ENCODE measurements around the gene UNC45B.

UNC45B gene

GRCh38 chr17:35155246-35155645 is 7.6 kb downstream of the UNC45B start:
- Histone ChIP-seq H3K27ac (ENCODE audit: low read depth, low read length) (no peak overlapping the region), H3K27me3 (ENCODE audit: control insufficient read depth in 1 of 2, insufficient read depth in 2 of 2, low read length in 2 of 2) (no peaks in the 10 kb centered on the region), H3K4me3 (ENCODE audit: low read depth in 1 of 2, low read length in 2 of 2) (no peak overlapping the region), H3K9me3 (ENCODE audit: control insufficient read depth in 1 of 2, low read length in 2 of 2) (no peaks in the 10 kb centered on the region), H3K36me3 (ENCODE audit: control insufficient read depth in 1 of 2, insufficient read depth in 2 of 2, low read length in 2 of 2) (no peaks in the 10 kb centered on the region), H3K4me1 (ENCODE audit: control insufficient read depth in 1 of 2, insufficient read depth in 2 of 2, low read length in 2 of 2) (no peaks in the 10 kb centered on the region), H3K9ac (ENCODE audit: low read depth in 1 of 2, low read length in 2 of 2) (no peak overlapping the region)

- H3K27me3 ChIP-seq (ENCODE audit: control insufficient read depth in 1 of 2, insufficient read depth in 2 of 2, low read length in 2 of 2): no peaks in the 10 kb centered on the region
- no peak overlapping the region for H3K9ac ChIP-seq (ENCODE audit: low read depth in 1 of 2, low read length in 2 of 2)
- H3K27ac ChIP-seq (ENCODE audit: low read depth, low read length): no peak overlapping the region
- H3K4me3 ChIP-seq (ENCODE audit: low read depth in 1 of 2, low read length in 2 of 2): no peak overlapping the region
- H3K9me3 ChIP-seq (ENCODE audit: control insufficient read depth in 1 of 2, low read length in 2 of 2): no peaks in the 10 kb centered on the region
- H3K4me1 ChIP-seq (ENCODE audit: control insufficient read depth in 1 of 2, insufficient read depth in 2 of 2, low read length in 2 of 2): no peaks in the 10 kb centered on the region
- no peaks in the 10 kb centered on the region for H3K36me3 ChIP-seq (ENCODE audit: control insufficient read depth in 1 of 2, insufficient read depth in 2 of 2, low read length in 2 of 2)
Observed at GRCh38 chr17:35159940-35160339, 12.3 kb downstream of the UNC45B start.

- H3K4me3 ChIP-seq (ENCODE audit: low read depth in 1 of 2, low read length in 2 of 2): no peak overlapping the region
- no peaks in the 10 kb centered on the region for H3K36me3 ChIP-seq (ENCODE audit: control insufficient read depth in 1 of 2, insufficient read depth in 2 of 2, low read length in 2 of 2)
- no peaks in the 10 kb centered on the region for H3K9me3 ChIP-seq (ENCODE audit: control insufficient read depth in 1 of 2, low read length in 2 of 2)
- no peak overlapping the region for H3K27ac ChIP-seq (ENCODE audit: low read depth, low read length)
- no peaks in the 10 kb centered on the region for H3K27me3 ChIP-seq (ENCODE audit: control insufficient read depth in 1 of 2, insufficient read depth in 2 of 2, low read length in 2 of 2)
- H3K4me1 ChIP-seq (ENCODE audit: control insufficient read depth in 1 of 2, insufficient read depth in 2 of 2, low read length in 2 of 2): no peaks in the 10 kb centered on the region
- H3K9ac ChIP-seq (ENCODE audit: low read depth in 1 of 2, low read length in 2 of 2): no peak overlapping the region
Observed at GRCh38 chr17:35160354-35161201, 13.0 kb downstream of the UNC45B start.

GRCh38 chr17:35161281-35161761 is 13.7 kb downstream of the UNC45B start:
- Histone ChIP-seq H3K27ac (ENCODE audit: low read depth, low read length) (no peak overlapping the region), H3K27me3 (ENCODE audit: control insufficient read depth in 1 of 2, insufficient read depth in 2 of 2, low read length in 2 of 2) (no peaks in the 10 kb centered on the region), H3K36me3 (ENCODE audit: control insufficient read depth in 1 of 2, insufficient read depth in 2 of 2, low read length in 2 of 2) (no peaks in the 10 kb centered on the region), H3K9ac (ENCODE audit: low read depth in 1 of 2, low read length in 2 of 2) (no peak overlapping the region), H3K4me3 (ENCODE audit: low read depth in 1 of 2, low read length in 2 of 2) (no peak overlapping the region), H3K9me3 (ENCODE audit: control insufficient read depth in 1 of 2, low read length in 2 of 2) (no peaks in the 10 kb centered on the region), H3K4me1 (ENCODE audit: control insufficient read depth in 1 of 2, insufficient read depth in 2 of 2, low read length in 2 of 2) (no peaks in the 10 kb centered on the region)

GRCh38 chr17:35162755-35163154 is 15.1 kb downstream of the UNC45B start:
- H3K27ac ChIP-seq (ENCODE audit: low read depth, low read length): no peak overlapping the region
- H3K36me3 ChIP-seq (ENCODE audit: control insufficient read depth in 1 of 2, insufficient read depth in 2 of 2, low read length in 2 of 2): no peaks in the 10 kb centered on the region
- no peaks in the 10 kb centered on the region for H3K4me1 ChIP-seq (ENCODE audit: control insufficient read depth in 1 of 2, insufficient read depth in 2 of 2, low read length in 2 of 2)
- no peak overlapping the region for H3K4me3 ChIP-seq (ENCODE audit: low read depth in 1 of 2, low read length in 2 of 2)
- H3K9ac ChIP-seq (ENCODE audit: low read depth in 1 of 2, low read length in 2 of 2): no peak overlapping the region
- peaks cover 0 to 2% of the 10 kb centered on the region in 2 donors for H3K27me3 ChIP-seq (ENCODE audit: control insufficient read depth in 1 of 2, insufficient read depth in 2 of 2, low read length in 2 of 2)
- no peaks in the 10 kb centered on the region for H3K9me3 ChIP-seq (ENCODE audit: control insufficient read depth in 1 of 2, low read length in 2 of 2)

- no peaks in the 10 kb centered on the region for H3K4me1 ChIP-seq (ENCODE audit: control insufficient read depth in 1 of 2, insufficient read depth in 2 of 2, low read length in 2 of 2)
- H3K4me3 ChIP-seq (ENCODE audit: low read depth in 1 of 2, low read length in 2 of 2): no peak overlapping the region
- H3K9me3 ChIP-seq (ENCODE audit: control insufficient read depth in 1 of 2, low read length in 2 of 2): no peaks in the 10 kb centered on the region
- H3K27me3 ChIP-seq (ENCODE audit: control insufficient read depth in 1 of 2, insufficient read depth in 2 of 2, low read length in 2 of 2): peaks cover 0 to 2% of the 10 kb centered on the region in 2 donors
- H3K9ac ChIP-seq (ENCODE audit: low read depth in 1 of 2, low read length in 2 of 2): no peak overlapping the region
- no peak overlapping the region for H3K27ac ChIP-seq (ENCODE audit: low read depth, low read length)
- H3K36me3 ChIP-seq (ENCODE audit: control insufficient read depth in 1 of 2, insufficient read depth in 2 of 2, low read length in 2 of 2): no peaks in the 10 kb centered on the region
Observed at GRCh38 chr17:35163886-35164285, 16.3 kb downstream of the UNC45B start.

GRCh38 chr17:35164716-35165115 is 17.1 kb downstream of the UNC45B start:
- no peak overlapping the region for H3K27ac ChIP-seq (ENCODE audit: low read depth, low read length)
- no peaks in the 10 kb centered on the region for H3K36me3 ChIP-seq (ENCODE audit: control insufficient read depth in 1 of 2, insufficient read depth in 2 of 2, low read length in 2 of 2)
- H3K4me1 ChIP-seq (ENCODE audit: control insufficient read depth in 1 of 2, insufficient read depth in 2 of 2, low read length in 2 of 2): no peaks in the 10 kb centered on the region
- H3K27me3 ChIP-seq (ENCODE audit: control insufficient read depth in 1 of 2, insufficient read depth in 2 of 2, low read length in 2 of 2): peaks cover 0 to 2% of the 10 kb centered on the region in 2 donors
- H3K9ac ChIP-seq (ENCODE audit: low read depth in 1 of 2, low read length in 2 of 2): no peak overlapping the region
- no peak overlapping the region for H3K4me3 ChIP-seq (ENCODE audit: low read depth in 1 of 2, low read length in 2 of 2)
- no peaks in the 10 kb centered on the region for H3K9me3 ChIP-seq (ENCODE audit: control insufficient read depth in 1 of 2, low read length in 2 of 2)

GRCh38 chr17:35166526-35166925 is 18.9 kb downstream of the UNC45B start:
- H3K4me1 ChIP-seq (ENCODE audit: control insufficient read depth in 1 of 2, insufficient read depth in 2 of 2, low read length in 2 of 2): no peaks in the 10 kb centered on the region
- no peaks in the 10 kb centered on the region for H3K9me3 ChIP-seq (ENCODE audit: control insufficient read depth in 1 of 2, low read length in 2 of 2)
- no peaks in the 10 kb centered on the region for H3K36me3 ChIP-seq (ENCODE audit: control insufficient read depth in 1 of 2, insufficient read depth in 2 of 2, low read length in 2 of 2)
- H3K27ac ChIP-seq (ENCODE audit: low read depth, low read length): no peak overlapping the region
- no peak overlapping the region for H3K4me3 ChIP-seq (ENCODE audit: low read depth in 1 of 2, low read length in 2 of 2)
- peaks cover 0 to 2% of the 10 kb centered on the region in 2 donors for H3K27me3 ChIP-seq (ENCODE audit: control insufficient read depth in 1 of 2, insufficient read depth in 2 of 2, low read length in 2 of 2)
- H3K9ac ChIP-seq (ENCODE audit: low read depth in 1 of 2, low read length in 2 of 2): no peak overlapping the region

- no peak overlapping the region for H3K9ac ChIP-seq (ENCODE audit: low read depth in 1 of 2, low read length in 2 of 2)
- H3K27ac ChIP-seq (ENCODE audit: low read depth, low read length): no peak overlapping the region
- no peaks in the 10 kb centered on the region for H3K9me3 ChIP-seq (ENCODE audit: control insufficient read depth in 1 of 2, low read length in 2 of 2)
- no peak overlapping the region for H3K4me3 ChIP-seq (ENCODE audit: low read depth in 1 of 2, low read length in 2 of 2)
- H3K27me3 ChIP-seq (ENCODE audit: control insufficient read depth in 1 of 2, insufficient read depth in 2 of 2, low read length in 2 of 2): peaks cover 0 to 2% of the 10 kb centered on the region in 2 donors
- H3K4me1 ChIP-seq (ENCODE audit: control insufficient read depth in 1 of 2, insufficient read depth in 2 of 2, low read length in 2 of 2): peaks cover 0 to 3% of the 10 kb centered on the region in 2 donors
- H3K36me3 ChIP-seq (ENCODE audit: control insufficient read depth in 1 of 2, insufficient read depth in 2 of 2, low read length in 2 of 2): no peaks in the 10 kb centered on the region
Observed at GRCh38 chr17:35167046-35167445, 19.4 kb downstream of the UNC45B start.

GRCh38 chr17:35167666-35168065 is 20.0 kb downstream of the UNC45B start:
- H3K36me3 ChIP-seq (ENCODE audit: control insufficient read depth in 1 of 2, insufficient read depth in 2 of 2, low read length in 2 of 2): no peaks in the 10 kb centered on the region
- H3K27ac ChIP-seq (ENCODE audit: low read depth, low read length): no peak overlapping the region
- no peak overlapping the region for H3K4me3 ChIP-seq (ENCODE audit: low read depth in 1 of 2, low read length in 2 of 2)
- no peaks in the 10 kb centered on the region for H3K9me3 ChIP-seq (ENCODE audit: control insufficient read depth in 1 of 2, low read length in 2 of 2)
- peaks cover 0 to 3% of the 10 kb centered on the region in 2 donors for H3K4me1 ChIP-seq (ENCODE audit: control insufficient read depth in 1 of 2, insufficient read depth in 2 of 2, low read length in 2 of 2)
- H3K9ac ChIP-seq (ENCODE audit: low read depth in 1 of 2, low read length in 2 of 2): no peak overlapping the region
- H3K27me3 ChIP-seq (ENCODE audit: control insufficient read depth in 1 of 2, insufficient read depth in 2 of 2, low read length in 2 of 2): peaks cover 0 to 2% of the 10 kb centered on the region in 2 donors
